HG03439 (cell line): ENCODE data around the gene MAP3K7CL.
A peak's percentile ranks its signal among the peaks of the same experiment; 100 is the strongest.

Experiments used
- ATAC-seq: cut with Tn5 transposase; IDR thresholded peaks from one replicate; pipeline ENCODE4 v1.9.1; 2021; ENCODE audit warnings: mild to moderate bottlenecking, moderate library complexity; ENCODE audit not compliant: unreplicated experiment

MAP3K7CL gene

GRCh38 chr21:29194342-29194741 lies 63.9 kb downstream of the MAP3K7CL start:
- ATAC-seq: no peak

- no peak for ATAC-seq
Observed at GRCh38 chr21:29194847-29195246, 64.4 kb downstream of the MAP3K7CL start.

GRCh38 chr21:29195981-29196669 lies 65.7 kb downstream of the MAP3K7CL start:
- ATAC-seq: peak; percentile 94

- peak; percentile 28 for ATAC-seq
Observed at GRCh38 chr21:29196670-29197191, 66.3 kb downstream of the MAP3K7CL start.

GRCh38 chr21:29201186-29201585 lies 70.7 kb downstream of the MAP3K7CL start:
- no peak for ATAC-seq

GRCh38 chr21:29205009-29205408 lies 74.6 kb downstream of the MAP3K7CL start:
- ATAC-seq: no peak

GRCh38 chr21:29205988-29206387 lies 75.5 kb downstream of the MAP3K7CL start:
- ATAC-seq: no peak

GRCh38 chr21:29206445-29206844 lies 76.0 kb downstream of the MAP3K7CL start:
- ATAC-seq: no peak

GRCh38 chr21:29207201-29207600 lies 76.8 kb downstream of the MAP3K7CL start:
- ATAC-seq: no peak

GRCh38 chr21:29208044-29208681 lies 77.7 kb downstream of the MAP3K7CL start:
- ATAC-seq: no peak

- ATAC-seq: no peak
Observed at GRCh38 chr21:29208682-29209059, 78.2 kb downstream of the MAP3K7CL start.

- no peak for ATAC-seq
Observed at GRCh38 chr21:29209696-29210095, 79.3 kb downstream of the MAP3K7CL start.

- no peak for ATAC-seq
Observed at GRCh38 chr21:29211205-29211604, 80.8 kb downstream of the MAP3K7CL start.

- ATAC-seq: no peak
Observed at GRCh38 chr21:29212446-29212845, 82.0 kb downstream of the MAP3K7CL start.

GRCh38 chr21:29213513-29214385 lies 83.3 kb downstream of the MAP3K7CL start:
- no peak for ATAC-seq

- ATAC-seq: no peak
Observed at GRCh38 chr21:29215709-29216108, 85.3 kb downstream of the MAP3K7CL start.

GRCh38 chr21:29217818-29218291 lies 87.4 kb downstream of the MAP3K7CL start:
- ATAC-seq: no peak

- no peak for ATAC-seq
Observed at GRCh38 chr21:29218749-29219148, 88.3 kb downstream of the MAP3K7CL start.

GRCh38 chr21:29219165-29219770 lies 88.8 kb downstream of the MAP3K7CL start:
- ATAC-seq: no peak

- ATAC-seq: no peak
Observed at GRCh38 chr21:29221253-29221744, 90.9 kb downstream of the MAP3K7CL start.

- ATAC-seq: peak; percentile 53
Observed at GRCh38 chr21:29224006-29224405, 93.6 kb downstream of the MAP3K7CL start.
